ENCODE results near the gene FLYWCH2.
A peak's percentile ranks its signal among the peaks of the same experiment; 100 is the strongest.
"Not testable (repeated sequence)": the region's sequence is repeated elsewhere in the genome, so short reads cannot be mapped to it uniquely, and the experiment has no call there.

The FLYWCH2 gene

DNA sequence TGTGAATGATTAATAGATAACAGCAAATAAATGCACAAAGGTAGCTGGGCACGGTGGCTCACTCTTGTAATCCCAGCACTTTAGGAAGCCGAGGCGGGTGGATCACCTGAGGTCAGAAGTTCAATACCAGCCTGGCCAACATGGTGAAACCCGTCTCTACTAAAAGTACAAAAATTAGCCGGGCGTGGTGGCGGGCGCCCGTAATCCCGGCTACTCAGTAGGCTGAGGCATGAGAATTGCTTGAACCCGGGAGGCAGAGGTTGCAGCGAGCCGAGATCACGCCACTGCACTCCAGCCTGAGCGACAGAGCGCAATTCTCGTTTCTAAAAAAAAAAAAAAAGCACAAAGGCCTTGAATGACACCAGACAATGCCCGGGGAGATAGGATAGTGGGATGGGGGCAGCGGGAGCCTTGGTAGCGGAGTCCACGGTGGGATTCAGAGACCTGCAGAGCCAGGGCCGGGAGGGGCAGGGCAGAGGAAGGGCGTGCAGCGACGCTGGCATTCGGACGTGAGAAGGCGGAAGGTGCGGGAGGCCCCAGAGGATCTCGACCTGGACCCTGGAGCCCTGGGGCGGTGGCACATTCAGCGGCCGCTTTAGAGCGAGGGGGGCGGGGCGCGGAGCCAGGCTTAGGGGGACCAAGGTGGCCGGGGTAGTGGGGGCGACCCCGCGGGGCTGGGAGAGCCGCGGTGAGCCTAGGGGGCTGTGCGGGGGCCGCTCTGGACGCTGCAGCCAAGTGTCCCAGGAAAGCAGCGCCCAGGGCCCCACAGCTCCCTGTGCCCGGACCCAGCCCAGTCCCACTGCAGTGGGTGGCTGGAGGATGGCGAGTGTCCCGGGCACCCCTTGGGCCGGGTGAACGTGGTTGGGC lies 999 bp upstream of the FLYWCH2 start:
- DNase-seq (ENCODE audit: low read depth): no peak

DNA sequence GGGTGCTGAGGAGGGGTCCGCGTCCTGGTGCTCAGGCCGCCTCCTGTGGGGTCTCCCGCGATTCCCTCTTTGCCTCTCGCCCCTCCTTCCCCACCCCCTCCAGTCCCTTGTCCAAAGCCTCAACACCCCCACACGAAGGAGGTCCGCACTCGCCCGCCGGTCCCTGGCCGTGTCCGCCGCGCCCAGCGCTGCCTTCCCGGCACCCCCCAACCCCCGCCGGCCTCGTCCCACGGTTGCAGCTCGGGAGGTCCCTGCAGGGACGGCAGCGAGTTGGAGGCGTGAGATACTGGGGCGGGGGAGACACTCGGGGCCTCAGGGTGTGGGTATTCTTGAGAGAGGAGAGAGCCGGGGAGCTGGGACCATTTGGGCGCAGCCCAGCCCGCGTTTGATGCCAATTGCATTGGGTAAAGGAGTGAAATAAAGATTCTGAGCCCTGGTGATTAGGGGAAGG lies 468 bp downstream of the FLYWCH2 start:
- DNase-seq (ENCODE audit: low read depth): no peak

GRCh38 chr16:2884041-2884451 lies 1.0 kb downstream of the FLYWCH2 start:
- no peak for DNase-seq (ENCODE audit: low read depth)

GRCh38 chr16:2894231-2894630 lies 11.2 kb downstream of the FLYWCH2 start:
- no peak for DNase-seq (ENCODE audit: low read depth)

GRCh38 chr16:2895813-2896212 lies 12.8 kb downstream of the FLYWCH2 start:
- DNase-seq (ENCODE audit: low read depth): no peak

GRCh38 chr16:2896480-2897010 lies 13.5 kb downstream of the FLYWCH2 start:
- DNase-seq (ENCODE audit: low read depth): no peak

DNA sequence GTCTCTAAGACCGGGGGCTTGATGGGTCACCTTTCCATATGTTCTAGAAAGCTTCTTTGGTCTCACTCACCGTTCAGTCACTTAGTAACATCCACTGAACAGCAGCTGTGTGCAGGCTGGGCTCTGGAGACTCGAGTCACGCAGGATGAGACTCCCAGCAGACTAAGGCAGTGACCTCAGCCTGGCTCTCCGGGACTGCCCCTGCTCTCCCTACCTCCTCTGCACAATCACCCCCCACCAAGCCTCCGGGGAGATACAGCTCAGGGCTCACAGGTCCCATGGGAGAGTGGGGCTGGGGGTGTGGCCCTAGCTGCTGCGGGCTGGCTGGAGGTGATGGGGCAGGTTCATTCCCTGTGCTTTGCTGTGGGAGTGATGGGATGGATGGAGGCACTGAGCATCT lies 14.1 kb downstream of the FLYWCH2 start:
- DNase-seq (ENCODE audit: low read depth): no peak

DNA sequence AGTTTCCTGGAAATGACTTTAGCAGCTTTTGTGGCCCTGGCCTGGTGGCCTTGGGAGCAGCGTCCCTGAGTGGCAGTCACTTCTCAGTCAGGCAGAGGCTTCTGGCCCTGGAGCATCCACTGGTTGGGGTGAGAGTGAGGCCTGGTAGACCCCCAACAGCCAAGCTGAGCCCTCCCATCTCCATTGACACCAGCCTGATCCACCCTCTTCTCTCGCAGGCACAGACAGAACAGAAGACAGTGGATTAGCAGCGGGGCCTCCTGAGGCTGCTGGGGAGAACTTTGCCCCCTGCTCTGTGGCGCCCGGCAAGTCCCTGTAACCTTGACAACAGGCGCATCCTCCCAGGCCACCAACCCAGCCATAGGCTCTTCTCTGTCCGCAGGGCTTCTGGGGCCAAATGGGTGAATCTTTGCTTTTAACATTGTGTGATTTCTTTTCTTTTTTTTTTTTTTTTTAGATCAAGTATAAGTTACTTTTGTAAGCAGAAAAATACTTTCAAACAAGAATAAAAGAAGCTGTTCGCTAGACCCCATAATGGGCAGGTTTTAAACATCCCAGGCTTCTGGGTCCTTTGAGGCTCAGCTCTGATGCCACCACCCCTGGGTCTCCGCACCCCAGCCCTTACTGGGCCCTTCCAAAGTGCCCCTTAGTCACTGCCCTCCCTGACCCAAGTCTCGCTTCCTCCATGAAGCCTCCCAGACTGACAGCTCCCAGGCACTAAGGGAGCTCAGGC lies 16.0 kb downstream of the FLYWCH2 start:
- DNase-seq (ENCODE audit: low read depth): no peak

- no peak for DNase-seq (ENCODE audit: low read depth)
These were observed 16.6 kb downstream of the FLYWCH2 start for GRCh38 chr16:2899564-2900072.

- DNase-seq (ENCODE audit: low read depth): no peak
These were observed 17.6 kb downstream of the FLYWCH2 start for GRCh38 chr16:2900526-2901075.

GRCh38 chr16:2902337-2903130 lies 19.5 kb downstream of the FLYWCH2 start:
- no peak for DNase-seq (ENCODE audit: low read depth)

- peak; percentile 71 for DNase-seq (ENCODE audit: low read depth)
These were observed 21.3 kb downstream of the FLYWCH2 start for GRCh38 chr16:2904100-2904921.

GRCh38 chr16:2904922-2905240 lies 21.9 kb downstream of the FLYWCH2 start:
- DNase-seq (ENCODE audit: low read depth): no peak

- DNase-seq (ENCODE audit: low read depth): peak; percentile 99
These were observed 22.4 kb downstream of the FLYWCH2 start for GRCh38 chr16:2905241-2905987.

GRCh38 chr16:2905988-2906387 lies 23.0 kb downstream of the FLYWCH2 start:
- DNase-seq (ENCODE audit: low read depth): no peak

DNA sequence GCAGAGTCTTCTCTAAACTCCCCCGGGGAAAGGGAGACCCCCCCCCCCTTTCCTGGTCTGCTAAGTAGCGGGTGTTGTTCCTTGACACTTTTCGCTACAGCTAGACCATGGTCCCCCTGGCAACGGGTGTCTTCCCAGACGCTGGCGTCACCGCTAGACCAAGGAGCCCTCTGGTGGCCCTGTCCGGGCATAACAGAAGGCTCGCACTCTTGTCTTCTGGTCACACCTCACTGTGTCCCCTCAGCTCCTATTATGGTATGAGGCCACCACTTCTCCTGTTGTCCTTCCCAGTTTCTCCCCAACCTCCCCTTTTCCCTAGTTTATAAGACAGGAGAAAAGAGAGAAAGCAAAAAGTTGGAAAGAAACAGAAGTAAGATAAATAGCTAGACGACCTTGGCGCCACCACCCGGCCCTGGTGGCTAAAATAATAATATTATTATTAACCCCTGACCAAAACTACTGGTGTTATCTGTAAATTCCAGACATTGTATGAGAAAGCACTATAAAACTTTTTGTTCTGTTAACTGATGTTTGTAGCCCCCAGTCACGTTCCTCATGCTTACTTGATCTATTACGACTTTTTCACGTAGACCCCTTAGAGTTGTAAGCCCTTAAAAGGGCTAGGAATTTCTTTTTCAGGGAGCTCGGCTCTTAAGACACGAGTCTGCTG lies 24.2 kb downstream of the FLYWCH2 start:
- DNase-seq (ENCODE audit: low read depth): not testable (repeated sequence)

DNA sequence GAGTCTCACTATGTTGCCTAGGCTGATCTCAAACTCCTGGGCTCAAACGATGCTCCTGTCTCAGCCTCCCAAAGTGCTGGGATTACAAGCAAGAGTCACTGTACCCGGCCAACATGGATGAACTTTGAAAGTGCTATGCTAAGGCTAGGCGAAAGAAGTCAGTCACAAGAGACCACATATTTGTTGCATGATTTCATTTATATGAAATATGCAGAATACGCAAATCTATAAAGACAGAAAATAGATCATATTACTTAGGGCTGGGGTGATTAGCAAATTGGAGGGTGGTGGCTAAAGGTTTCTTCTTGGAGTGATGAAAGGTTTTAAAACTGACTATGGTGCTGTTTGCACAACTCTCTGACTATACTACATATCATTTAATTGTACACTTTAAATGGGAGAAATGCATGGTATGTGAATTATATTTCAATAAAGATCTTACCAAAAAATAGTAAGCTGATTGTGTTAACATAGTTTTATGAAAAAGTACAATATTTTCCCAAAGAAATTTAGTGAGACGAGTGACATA lies 27.5 kb downstream of the FLYWCH2 start:
- DNase-seq (ENCODE audit: low read depth): no peak

GRCh38 chr16:2911638-2912329 lies 28.8 kb downstream of the FLYWCH2 start, which contains the start of gene FLYWCH1:
FLYWCH1 (plus strand) TSS chr16:2911931; CDS start chr16:2929686, 17,755 bp downstream.
- DNase-seq (ENCODE audit: low read depth): peak; percentile 92

All from GM04504 (cell line).